H1 (cell line): ENCODE results near the gene TRDMT1. TPM values are rescaled to one million over a fixed set of nuclear protein-coding genes. Genes with fewer than 3 reads are reported as not detected.

Experiments used
- ASH2L ChIP-seq: fragments of 200-600, 300-600 bp; sonication (generic); IDR thresholded peaks from one replicate; pipeline ENCODE4 v1.7.1; 2017; ENCODE audit warnings: low read length
- BCL11A ChIP-seq, 2 experiments: IDR thresholded peaks; one replicate each; pipeline ENCODE4 v1.6.1; 2011; ENCODE audit warnings: low read depth in 2 of 2, low read length in 2 of 2, mild to moderate bottlenecking in 2 of 2
- CBX8 ChIP-seq: fragments of 300-800, 300-1000 bp; sonication (generic); IDR thresholded peaks from 2 replicates; pipeline ENCODE4 v1.7.1; 2016; ENCODE audit warnings: low read depth, low read length, borderline replicate concordance
- FOSL1 ChIP-seq: IDR thresholded peaks from 2 replicates; pipeline ENCODE4 v1.6.1; 2011; ENCODE audit warnings: mild to moderate bottlenecking, low read depth, low read length, moderate library complexity; ENCODE audit not compliant: insufficient read depth
- GABPA ChIP-seq: IDR thresholded peaks from 2 replicates; pipeline ENCODE4 v1.6.1; 2011; ENCODE audit warnings: mild to moderate bottlenecking, low read length, moderate library complexity, borderline replicate concordance; ENCODE audit not compliant: insufficient read depth
- KDM1A ChIP-seq: fragments of 200-600, 300-600 bp; sonication (generic); IDR thresholded peaks from 2 replicates; pipeline ENCODE4 v1.7.1; 2016; ENCODE audit warnings: mild to moderate bottlenecking, low read length, borderline replicate concordance
- MAFK ChIP-seq: IDR thresholded peaks from 2 replicates; pipeline ENCODE4 v1.6.1; 2012; ENCODE audit warnings: low read depth, mild to moderate bottlenecking, improper control_type of control experiment, low read length
- polyA plus RNA-seq, 7 experiments: library from polyadenylated mRNA; depleted of rRNA in 3 of 7; stranded (reverse) in 5 of 7; unstranded in 2 of 7; fragments of >200 nt in 5 of 7; fragments of 200-250 nt in 2 of 7; gene quantifications; 1 replicate in 5 of 7; 2 replicates in 1 of 7; 4 replicates in 1 of 7; pipeline versions ENCODE4 v1.2.1 to v1.2.3, GENCODE V29; 2011 to 2013; ENCODE audit warnings: missing spikeins in 2 of 7, mixed read lengths in 2 of 7
- total RNA-seq: library from RNA; stranded (reverse); fragmentation: NEBNext Ultra II Directional; extraction: Animal tissue kit (Norgen Biotek cat#: 25700); gene quantifications from 2 replicates; pipeline ENCODE4 v1.2.1, GENCODE V29; 2021
- TF ChIP-seq, protein P1 (sequence below): fragments of 300-600 bp; sonication (generic); IDR thresholded peaks from 2 replicates; pipeline ENCODE4 v1.7.1; 2012; ENCODE audit warnings: low read length, moderate library complexity, mild to moderate bottlenecking, inconsistent platforms; ENCODE audit not compliant: insufficient replicate concordance
- TF ChIP-seq, protein P2 (sequence below): IDR thresholded peaks from 2 replicates; pipeline ENCODE4 v1.6.1; 2012; ENCODE audit warnings: low read length, inconsistent platforms

Gene TRDMT1
- total and polyA plus RNA-seq, 2 of the 8 experiments (the other 6 are each of a cell fraction or from before 2014, with no cell fraction given) = 7.4 to 21.4 TPM

DNA sequence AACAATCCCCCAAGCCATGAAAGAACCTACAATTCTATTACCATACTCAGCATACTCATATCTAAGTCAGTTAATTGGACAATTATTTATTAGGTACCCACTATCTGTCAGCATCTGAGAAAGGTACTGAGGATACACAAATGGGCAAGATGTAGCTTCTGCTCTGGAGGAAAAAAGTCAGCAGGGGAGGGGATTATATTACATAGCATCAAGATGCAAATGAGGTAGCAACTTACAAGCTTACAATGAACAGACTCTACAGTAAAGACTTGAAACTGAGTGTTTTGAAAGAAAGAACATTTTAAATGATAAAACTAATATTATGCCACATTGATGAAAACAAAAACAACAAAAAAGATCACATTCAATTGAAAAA is 61.1 kb downstream of the TRDMT1 start (continued):
- TF ChIP-seq, protein P1, sequence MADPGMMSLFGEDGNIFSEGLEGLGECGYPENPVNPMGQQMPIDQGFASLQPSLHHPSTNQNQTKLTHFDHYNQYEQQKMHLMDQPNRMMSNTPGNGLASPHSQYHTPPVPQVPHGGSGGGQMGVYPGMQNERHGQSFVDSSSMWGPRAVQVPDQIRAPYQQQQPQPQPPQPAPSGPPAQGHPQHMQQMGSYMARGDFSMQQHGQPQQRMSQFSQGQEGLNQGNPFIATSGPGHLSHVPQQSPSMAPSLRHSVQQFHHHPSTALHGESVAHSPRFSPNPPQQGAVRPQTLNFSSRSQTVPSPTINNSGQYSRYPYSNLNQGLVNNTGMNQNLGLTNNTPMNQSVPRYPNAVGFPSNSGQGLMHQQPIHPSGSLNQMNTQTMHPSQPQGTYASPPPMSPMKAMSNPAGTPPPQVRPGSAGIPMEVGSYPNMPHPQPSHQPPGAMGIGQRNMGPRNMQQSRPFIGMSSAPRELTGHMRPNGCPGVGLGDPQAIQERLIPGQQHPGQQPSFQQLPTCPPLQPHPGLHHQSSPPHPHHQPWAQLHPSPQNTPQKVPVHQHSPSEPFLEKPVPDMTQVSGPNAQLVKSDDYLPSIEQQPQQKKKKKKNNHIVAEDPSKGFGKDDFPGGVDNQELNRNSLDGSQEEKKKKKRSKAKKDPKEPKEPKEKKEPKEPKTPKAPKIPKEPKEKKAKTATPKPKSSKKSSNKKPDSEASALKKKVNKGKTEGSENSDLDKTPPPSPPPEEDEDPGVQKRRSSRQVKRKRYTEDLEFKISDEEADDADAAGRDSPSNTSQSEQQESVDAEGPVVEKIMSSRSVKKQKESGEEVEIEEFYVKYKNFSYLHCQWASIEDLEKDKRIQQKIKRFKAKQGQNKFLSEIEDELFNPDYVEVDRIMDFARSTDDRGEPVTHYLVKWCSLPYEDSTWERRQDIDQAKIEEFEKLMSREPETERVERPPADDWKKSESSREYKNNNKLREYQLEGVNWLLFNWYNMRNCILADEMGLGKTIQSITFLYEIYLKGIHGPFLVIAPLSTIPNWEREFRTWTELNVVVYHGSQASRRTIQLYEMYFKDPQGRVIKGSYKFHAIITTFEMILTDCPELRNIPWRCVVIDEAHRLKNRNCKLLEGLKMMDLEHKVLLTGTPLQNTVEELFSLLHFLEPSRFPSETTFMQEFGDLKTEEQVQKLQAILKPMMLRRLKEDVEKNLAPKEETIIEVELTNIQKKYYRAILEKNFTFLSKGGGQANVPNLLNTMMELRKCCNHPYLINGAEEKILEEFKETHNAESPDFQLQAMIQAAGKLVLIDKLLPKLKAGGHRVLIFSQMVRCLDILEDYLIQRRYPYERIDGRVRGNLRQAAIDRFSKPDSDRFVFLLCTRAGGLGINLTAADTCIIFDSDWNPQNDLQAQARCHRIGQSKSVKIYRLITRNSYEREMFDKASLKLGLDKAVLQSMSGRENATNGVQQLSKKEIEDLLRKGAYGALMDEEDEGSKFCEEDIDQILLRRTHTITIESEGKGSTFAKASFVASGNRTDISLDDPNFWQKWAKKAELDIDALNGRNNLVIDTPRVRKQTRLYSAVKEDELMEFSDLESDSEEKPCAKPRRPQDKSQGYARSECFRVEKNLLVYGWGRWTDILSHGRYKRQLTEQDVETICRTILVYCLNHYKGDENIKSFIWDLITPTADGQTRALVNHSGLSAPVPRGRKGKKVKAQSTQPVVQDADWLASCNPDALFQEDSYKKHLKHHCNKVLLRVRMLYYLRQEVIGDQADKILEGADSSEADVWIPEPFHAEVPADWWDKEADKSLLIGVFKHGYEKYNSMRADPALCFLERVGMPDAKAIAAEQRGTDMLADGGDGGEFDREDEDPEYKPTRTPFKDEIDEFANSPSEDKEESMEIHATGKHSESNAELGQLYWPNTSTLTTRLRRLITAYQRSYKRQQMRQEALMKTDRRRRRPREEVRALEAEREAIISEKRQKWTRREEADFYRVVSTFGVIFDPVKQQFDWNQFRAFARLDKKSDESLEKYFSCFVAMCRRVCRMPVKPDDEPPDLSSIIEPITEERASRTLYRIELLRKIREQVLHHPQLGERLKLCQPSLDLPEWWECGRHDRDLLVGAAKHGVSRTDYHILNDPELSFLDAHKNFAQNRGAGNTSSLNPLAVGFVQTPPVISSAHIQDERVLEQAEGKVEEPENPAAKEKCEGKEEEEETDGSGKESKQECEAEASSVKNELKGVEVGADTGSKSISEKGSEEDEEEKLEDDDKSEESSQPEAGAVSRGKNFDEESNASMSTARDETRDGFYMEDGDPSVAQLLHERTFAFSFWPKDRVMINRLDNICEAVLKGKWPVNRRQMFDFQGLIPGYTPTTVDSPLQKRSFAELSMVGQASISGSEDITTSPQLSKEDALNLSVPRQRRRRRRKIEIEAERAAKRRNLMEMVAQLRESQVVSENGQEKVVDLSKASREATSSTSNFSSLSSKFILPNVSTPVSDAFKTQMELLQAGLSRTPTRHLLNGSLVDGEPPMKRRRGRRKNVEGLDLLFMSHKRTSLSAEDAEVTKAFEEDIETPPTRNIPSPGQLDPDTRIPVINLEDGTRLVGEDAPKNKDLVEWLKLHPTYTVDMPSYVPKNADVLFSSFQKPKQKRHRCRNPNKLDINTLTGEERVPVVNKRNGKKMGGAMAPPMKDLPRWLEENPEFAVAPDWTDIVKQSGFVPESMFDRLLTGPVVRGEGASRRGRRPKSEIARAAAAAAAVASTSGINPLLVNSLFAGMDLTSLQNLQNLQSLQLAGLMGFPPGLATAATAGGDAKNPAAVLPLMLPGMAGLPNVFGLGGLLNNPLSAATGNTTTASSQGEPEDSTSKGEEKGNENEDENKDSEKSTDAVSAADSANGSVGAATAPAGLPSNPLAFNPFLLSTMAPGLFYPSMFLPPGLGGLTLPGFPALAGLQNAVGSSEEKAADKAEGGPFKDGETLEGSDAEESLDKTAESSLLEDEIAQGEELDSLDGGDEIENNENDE = no peak
- TF ChIP-seq, protein P2, sequence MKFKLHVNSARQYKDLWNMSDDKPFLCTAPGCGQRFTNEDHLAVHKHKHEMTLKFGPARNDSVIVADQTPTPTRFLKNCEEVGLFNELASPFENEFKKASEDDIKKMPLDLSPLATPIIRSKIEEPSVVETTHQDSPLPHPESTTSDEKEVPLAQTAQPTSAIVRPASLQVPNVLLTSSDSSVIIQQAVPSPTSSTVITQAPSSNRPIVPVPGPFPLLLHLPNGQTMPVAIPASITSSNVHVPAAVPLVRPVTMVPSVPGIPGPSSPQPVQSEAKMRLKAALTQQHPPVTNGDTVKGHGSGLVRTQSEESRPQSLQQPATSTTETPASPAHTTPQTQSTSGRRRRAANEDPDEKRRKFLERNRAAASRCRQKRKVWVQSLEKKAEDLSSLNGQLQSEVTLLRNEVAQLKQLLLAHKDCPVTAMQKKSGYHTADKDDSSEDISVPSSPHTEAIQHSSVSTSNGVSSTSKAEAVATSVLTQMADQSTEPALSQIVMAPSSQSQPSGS = no peak
- TF ChIP-seq MAFK = no peak
- TF ChIP-seq CBX8 = no peak
- no peak for TF ChIP-seq BCL11A (IDR thresholded peaks at IDR 0.05; ENCODE audit: low read depth in 2 of 2, low read length in 2 of 2)
- TF ChIP-seq KDM1A = no peak
- no peak for TF ChIP-seq ASH2L
- no peak for TF ChIP-seq GABPA
- TF ChIP-seq FOSL1 = no peak
